NCI-H524 (cell line): ENCODE results near the gene ARMH3.

Experiments
- DNase-seq, 2 experiments: peaks; one replicate each; lab custom pipeline; 2025; lab: John Stamatoyannopoulos, UW

The ARMH3 gene

GRCh38 chr10:101857802-101858476 lies 198.0 kb downstream of the ARMH3 start:
- no peak for DNase-seq

DNA sequence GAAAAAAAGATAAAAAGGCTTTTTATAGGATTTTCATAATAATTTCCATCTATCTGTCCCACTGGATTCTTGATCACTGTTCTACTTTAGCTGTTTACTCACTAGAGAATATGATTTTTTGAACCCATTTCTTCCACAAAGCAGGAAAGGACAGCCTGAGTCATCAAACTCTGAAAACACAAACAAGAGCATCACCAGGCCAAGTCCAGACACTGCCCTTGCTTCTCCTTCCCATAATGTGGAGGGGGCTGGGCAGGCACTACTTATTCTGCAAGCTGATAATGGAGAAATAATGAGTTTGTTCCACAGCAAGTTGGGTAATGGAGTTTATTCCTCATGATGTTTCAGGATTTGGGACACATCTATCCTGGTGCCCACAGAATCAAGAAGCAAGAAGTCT lies 199.3 kb downstream of the ARMH3 start:
- no peak for DNase-seq

- DNase-seq = no peak
These were observed 204.4 kb downstream of the ARMH3 start for GRCh38 chr10:101851411-101852116.

DNA sequence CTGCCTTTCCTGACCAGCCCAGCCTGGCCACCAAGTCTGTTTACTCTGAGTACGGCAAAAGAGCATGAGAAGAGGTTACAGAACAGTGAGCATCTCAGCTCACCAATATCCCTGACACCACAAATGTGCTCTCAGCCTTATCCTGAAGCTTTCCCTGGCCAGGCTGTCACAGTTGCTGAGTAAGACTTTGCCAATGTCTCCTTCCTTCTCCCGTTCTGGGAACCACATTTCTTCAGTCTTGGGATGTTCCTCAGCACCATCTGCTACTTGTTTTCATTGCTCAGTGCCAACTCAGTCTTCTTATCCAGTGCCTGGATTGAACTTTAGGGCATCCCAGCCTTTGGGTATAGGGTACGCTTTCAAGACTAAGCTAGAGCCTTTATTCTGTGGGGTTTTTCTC lies 205.2 kb downstream of the ARMH3 start:
- DNase-seq = no peak

- no peak for DNase-seq
These were observed 207.1 kb downstream of the ARMH3 start for GRCh38 chr10:101848894-101849351.

DNA sequence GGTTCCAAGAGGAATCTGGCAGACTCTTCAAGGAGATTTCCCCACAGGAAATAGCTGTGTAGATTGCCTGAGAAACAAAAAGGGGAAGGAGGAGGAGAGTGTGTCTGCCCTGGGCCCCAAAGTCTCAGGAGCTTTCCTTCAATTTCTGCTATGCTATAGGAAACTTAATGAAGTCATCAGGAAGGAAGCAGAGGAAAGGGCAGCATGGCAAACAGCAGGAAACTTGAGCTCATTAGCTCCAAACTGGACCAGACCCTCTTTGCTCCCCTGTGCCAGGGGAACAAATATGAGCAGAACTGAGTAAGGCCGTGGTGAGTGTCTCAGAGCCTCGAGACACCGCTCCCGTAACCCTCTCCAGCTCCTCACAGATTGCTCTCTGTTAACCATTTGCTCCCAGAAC lies 207.6 kb downstream of the ARMH3 start:
- no peak for DNase-seq

GRCh38 chr10:101845893-101846292 lies 210.1 kb downstream of the ARMH3 start:
- DNase-seq = no peak

GRCh38 chr10:101843032-101844021 lies 212.6 kb downstream of the ARMH3 start, which contains the start of gene KCNIP2:
TSS of gene KCNIP2 (minus strand) at chr10:101843800. CDS start at chr10:101843568, 232 bp downstream.
- DNase-seq = peak in 1 of 2 experiments; percentile 19

DNA sequence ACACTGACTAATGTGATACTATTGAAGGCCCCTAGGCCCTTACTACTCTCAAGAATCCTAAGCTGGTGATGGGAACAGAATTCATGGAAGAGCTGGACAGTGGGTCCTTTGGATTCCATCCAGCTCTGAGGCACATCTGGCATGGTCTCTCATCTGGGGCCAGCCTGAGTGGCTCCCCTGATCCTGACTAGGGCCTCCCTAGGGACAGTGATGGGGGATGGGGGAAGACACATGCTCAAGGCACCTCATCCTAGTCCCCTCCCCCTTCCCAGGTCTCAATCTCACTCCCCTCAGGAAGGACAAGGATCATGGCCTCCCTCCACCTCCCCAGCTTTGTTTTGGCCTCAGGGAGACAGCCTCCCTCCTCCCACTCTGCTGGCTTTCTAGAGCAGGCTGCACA lies 214.1 kb downstream of the ARMH3 start:
- DNase-seq = no peak

DNA sequence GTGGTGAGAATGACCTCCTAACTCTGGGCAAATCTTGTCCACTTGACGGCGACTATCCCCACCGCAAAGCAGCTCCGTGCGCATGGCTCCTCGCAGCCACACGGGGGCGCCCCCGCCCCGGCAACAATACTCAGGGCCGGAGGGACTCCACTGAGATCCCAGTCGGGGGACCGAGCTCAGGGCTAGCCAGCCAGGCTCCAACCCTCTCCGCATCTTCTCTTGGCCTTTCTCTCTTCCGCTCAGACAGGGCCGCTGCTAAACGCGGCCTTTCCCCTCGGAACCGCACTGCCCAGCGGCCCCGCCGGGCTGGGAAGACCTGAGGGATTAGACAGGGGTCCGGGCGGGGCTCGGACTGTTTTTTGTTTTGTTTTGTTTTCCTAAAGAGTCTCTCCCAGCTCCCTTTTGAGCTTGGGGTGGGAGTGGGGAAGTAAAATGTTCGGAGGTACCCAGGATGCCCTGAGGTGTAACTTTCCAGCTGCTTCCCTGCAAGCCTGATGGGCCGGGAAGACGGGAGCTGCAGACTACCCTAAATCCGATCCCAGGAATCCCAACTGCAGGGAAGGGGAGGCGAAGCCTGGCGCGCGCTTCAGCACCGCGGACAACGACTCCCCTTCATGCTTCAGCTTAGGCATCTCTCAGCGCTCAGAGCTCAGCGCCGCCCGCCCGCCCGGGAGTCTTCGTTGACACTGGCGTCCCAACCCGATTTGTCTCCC lies 215.1 kb downstream of the ARMH3 start:
- DNase-seq = peak in 1 of 2 experiments; percentile 70

DNA sequence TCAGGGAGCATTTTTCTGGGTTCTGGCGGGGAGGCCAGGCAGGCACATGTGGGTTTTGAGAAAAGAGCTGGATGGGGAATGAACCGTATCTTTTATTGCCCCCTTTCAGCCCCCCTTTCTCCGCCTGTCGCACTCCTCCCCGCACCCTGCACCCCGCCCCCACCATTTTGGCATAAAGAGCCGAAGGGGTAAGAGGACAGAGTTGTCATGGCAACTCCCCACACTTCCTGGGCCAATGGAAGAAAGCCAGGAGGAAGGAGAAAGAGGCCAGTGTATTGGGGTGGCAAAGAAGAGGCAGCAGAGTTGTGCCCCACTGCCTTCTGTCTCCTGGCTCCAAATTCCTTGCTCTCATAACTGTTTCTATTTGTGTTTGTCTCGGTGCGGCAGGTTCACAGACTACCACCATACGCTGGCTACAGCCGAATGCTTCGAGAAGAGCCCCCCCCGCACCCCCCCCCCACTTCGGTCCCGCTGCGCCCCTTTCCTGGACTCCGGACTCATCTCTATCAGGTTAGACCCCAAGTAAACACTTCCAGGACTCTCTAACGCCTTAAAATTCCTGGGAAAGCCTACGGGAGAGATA lies 215.8 kb downstream of the ARMH3 start:
- DNase-seq = peak in 1 of 2 experiments; percentile 14

GRCh38 chr10:101839416-101840063 lies 216.4 kb downstream of the ARMH3 start:
- no peak for DNase-seq

DNA sequence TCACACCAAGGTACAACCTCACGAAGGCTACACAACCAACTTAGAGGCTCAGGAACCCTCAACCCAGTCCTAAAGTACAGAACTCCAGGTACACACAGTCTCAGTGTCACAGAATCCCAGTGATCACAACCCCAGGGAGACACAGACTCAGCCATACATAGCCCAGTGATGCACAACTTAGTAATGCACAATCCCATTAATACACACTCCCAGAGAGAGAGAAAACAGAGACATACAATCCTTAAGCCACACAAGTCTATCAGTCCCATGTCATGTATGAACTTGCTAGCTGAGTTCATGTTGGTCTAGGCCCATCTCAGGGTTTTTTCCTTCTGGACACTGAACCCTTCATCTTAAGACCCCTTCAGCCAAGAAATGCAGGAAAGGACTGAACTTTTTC lies 217.0 kb downstream of the ARMH3 start:
- DNase-seq = no peak

DNA sequence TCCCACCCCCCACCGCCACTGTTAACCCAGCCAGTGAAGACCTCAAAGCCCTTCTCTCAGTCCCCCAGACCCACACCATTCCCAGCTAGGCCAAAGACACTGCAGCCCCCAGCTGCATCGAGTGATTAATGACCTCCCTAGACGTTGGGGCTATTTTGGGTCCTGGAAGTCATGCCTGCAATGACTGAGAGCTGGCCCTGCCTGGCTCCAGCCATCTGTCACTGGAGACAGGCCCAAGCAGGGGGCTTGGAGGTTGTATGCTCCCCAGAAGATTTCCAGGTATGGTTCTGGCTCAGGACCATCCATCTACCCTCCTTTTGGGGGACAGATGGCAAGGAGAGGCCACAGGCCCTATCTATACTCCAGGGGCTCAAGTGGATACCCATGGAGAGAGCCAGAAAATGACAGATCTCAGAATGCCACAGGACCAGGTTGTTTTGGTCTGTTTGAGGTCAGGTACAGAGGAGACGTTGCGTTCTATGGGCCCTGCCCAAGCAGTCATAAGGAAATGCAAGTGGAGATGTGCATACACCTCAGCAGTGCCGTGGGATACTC lies 217.5 kb downstream of the ARMH3 start:
- DNase-seq = no peak

- DNase-seq = no peak
These were observed 218.2 kb downstream of the ARMH3 start for GRCh38 chr10:101837748-101838147.

DNA sequence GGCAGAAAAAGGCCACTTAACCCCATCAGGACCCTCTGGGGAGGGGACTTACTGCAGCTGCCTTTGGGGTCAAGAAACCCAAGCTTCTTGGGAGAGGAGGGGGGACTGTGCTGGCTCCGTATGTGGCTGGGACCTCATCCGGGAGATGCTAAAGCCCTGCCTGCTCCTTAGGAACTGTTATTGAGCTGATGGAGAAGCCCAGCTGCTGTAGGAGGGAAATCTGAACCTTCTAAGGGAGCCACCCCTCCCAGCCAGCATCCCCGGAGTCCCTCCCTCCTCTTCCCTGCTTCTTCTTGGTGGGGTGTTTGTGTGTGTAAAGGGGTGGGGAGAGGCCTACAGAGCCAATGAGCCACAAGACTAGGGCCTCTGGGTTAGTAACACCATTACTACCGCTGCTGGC lies 220.6 kb downstream of the ARMH3 start:
- no peak for DNase-seq

GRCh38 chr10:101834341-101834740 lies 221.6 kb downstream of the ARMH3 start:
- DNase-seq = no peak

GRCh38 chr10:101833466-101833865 lies 222.5 kb downstream of the ARMH3 start:
- DNase-seq = no peak

GRCh38 chr10:101832325-101832771 lies 223.6 kb downstream of the ARMH3 start:
- DNase-seq = no peak

- DNase-seq = no peak
These were observed 224.7 kb downstream of the ARMH3 start for GRCh38 chr10:101831169-101831811.
